Panc1 (cell line): Measurements from ENCODE around the gene CAMP.
"Not testable (repeated sequence)": the region's sequence is repeated elsewhere in the genome, so short reads cannot be mapped to it uniquely, and the experiment has no call there.

ENCODE experiments used
- CTCF ChIP-seq: fragments of 450-650 bp; IDR thresholded peaks from 2 replicates; pipeline ENCODE4 v1.5.1; 2017; ENCODE audit warnings: mild to moderate bottlenecking
- POLR2AphosphoS5 ChIP-seq: IDR thresholded peaks from 2 replicates; pipeline ENCODE4 v1.6.1; 2012; ENCODE audit warnings: mild to moderate bottlenecking, low read depth, low read length, moderate library complexity

- TF ChIP-seq CTCF, POLR2AphosphoS5: not testable (repeated sequence)
Observed at GRCh38 chr3:48210534-48210933, 12.8 kb upstream of the CAMP start.
